Measurements from ENCODE around the gene TACC3. TPM values are rescaled to one million over a fixed set of nuclear protein-coding genes. Genes with fewer than 3 reads are reported as not detected.

TACC3 gene
- total RNA-seq, 1 donor, result 23.9 TPM

- TF ChIP-seq CTCF (IDR thresholded peaks at IDR 0.05; ENCODE audit: insufficient read depth, low read length), result no peak
- no peak for DNase-seq (ENCODE audit: low read depth)
- no peak overlapping the region for H3K4me3 ChIP-seq (ENCODE audit: low read depth, low read length)
Measured at GRCh38 chr4:1705732-1706131, 15.6 kb upstream of the TACC3 start.

- TF ChIP-seq CTCF (IDR thresholded peaks at IDR 0.05; ENCODE audit: insufficient read depth, low read length), result no peak
- no peak for DNase-seq (ENCODE audit: low read depth)
- no peak overlapping the region for H3K4me3 ChIP-seq (ENCODE audit: low read depth, low read length)
Measured at GRCh38 chr4:1706358-1706757, 15.0 kb upstream of the TACC3 start.

- DNase-seq (ENCODE audit: low read depth), result no peak
- no peak overlapping the region for H3K4me3 ChIP-seq (ENCODE audit: low read depth, low read length)
- TF ChIP-seq CTCF (IDR thresholded peaks at IDR 0.05; ENCODE audit: insufficient read depth, low read length), result no peak
Measured at GRCh38 chr4:1708581-1708980, 12.7 kb upstream of the TACC3 start.

- TF ChIP-seq CTCF (IDR thresholded peaks at IDR 0.05; ENCODE audit: insufficient read depth, low read length), result no peak
- DNase-seq (ENCODE audit: low read depth), result no peak
- H3K4me3 ChIP-seq (ENCODE audit: low read depth, low read length), result peak overlapping the region; percentile 95
Measured at GRCh38 chr4:1711055-1711570, 10.2 kb upstream of the TACC3 start.

- DNase-seq (ENCODE audit: low read depth), result peak; percentile 48
- H3K4me3 ChIP-seq (ENCODE audit: low read depth, low read length), result peak overlapping the region; percentile 95
- no peak for TF ChIP-seq CTCF (IDR thresholded peaks at IDR 0.05; ENCODE audit: insufficient read depth, low read length)
Measured at GRCh38 chr4:1711571-1712215, 9.6 kb upstream of the TACC3 start.

- DNase-seq (ENCODE audit: low read depth), result peak; percentile 89
Measured at GRCh38 chr4:1712216-1713002, 8.9 kb upstream of the TACC3 start, which contains the start of gene SLBP. SLBP (minus strand) TSS chr4:1712319; CDS start chr4:1712188, 131 bp downstream.

More at GRCh38 chr4:1712216-1713002, 8.9 kb upstream of the TACC3 start, which contains the start of gene SLBP:
- TF ChIP-seq CTCF (IDR thresholded peaks at IDR 0.05; ENCODE audit: insufficient read depth, low read length), result no peak
- H3K4me3 ChIP-seq (ENCODE audit: low read depth, low read length), result peak within 1 kb of the TSS; percentile 95

All from fibroblast of the aortic adventitia (primary cell).